ENCODE measurements around the gene LRRC40.
"Not testable (repeated sequence)": the region's sequence is repeated elsewhere in the genome, so short reads cannot be mapped to it uniquely, and the experiment has no call there.

LRRC40 gene

GRCh38 chr1:70205434-70206118 is at the start of gene LRRC40:
Gene LRRC40, minus strand, starts transcription at chr1:70205579. Its CDS starts 39 bp downstream, at chr1:70205540.
- peak; percentile 89 to 93 for DNase-seq

GRCh38 chr1:70248729-70249128 is 43.4 kb upstream of the LRRC40 start:
- no peak for DNase-seq

- no peak for DNase-seq
Measured at GRCh38 chr1:70247768-70248167, 42.4 kb upstream of the LRRC40 start.

GRCh38 chr1:70247122-70247521 is 41.7 kb upstream of the LRRC40 start:
- DNase-seq, result no peak

- DNase-seq, result no peak
Measured at GRCh38 chr1:70239940-70240339, 34.6 kb upstream of the LRRC40 start.

- no peak for DNase-seq
Measured at GRCh38 chr1:70234733-70235132, 29.4 kb upstream of the LRRC40 start.

GRCh38 chr1:70231475-70231874 is 26.1 kb upstream of the LRRC40 start:
- no peak for DNase-seq

- DNase-seq, result no peak
Measured at GRCh38 chr1:70228670-70229069, 23.3 kb upstream of the LRRC40 start.

- DNase-seq, result no peak
Measured at GRCh38 chr1:70227439-70227838, 22.1 kb upstream of the LRRC40 start.

GRCh38 chr1:70224954-70225353 is 19.6 kb upstream of the LRRC40 start:
- no peak for DNase-seq

- DNase-seq, result no peak
Measured at GRCh38 chr1:70222716-70223235, 17.4 kb upstream of the LRRC40 start.

- peak; percentile 88 to 94 for DNase-seq
Measured at GRCh38 chr1:70221238-70222121, 16.1 kb upstream of the LRRC40 start, which contains the start of gene SRSF11. Gene SRSF11, plus strand, starts transcription at chr1:70221380. Its CDS starts 257 bp downstream, at chr1:70221637.

GRCh38 chr1:70220517-70221237 is 15.3 kb upstream of the LRRC40 start:
- DNase-seq, result no peak

- no peak for DNase-seq
Measured at GRCh38 chr1:70220015-70220414, 14.6 kb upstream of the LRRC40 start.

- no peak for DNase-seq
Measured at GRCh38 chr1:70211541-70211940, 6.2 kb upstream of the LRRC40 start.

- no peak for DNase-seq
Measured at GRCh38 chr1:70210820-70211219, 5.4 kb upstream of the LRRC40 start.

- no peak for DNase-seq
Measured at GRCh38 chr1:70208292-70208691, 2.9 kb upstream of the LRRC40 start.

- DNase-seq, result no peak
Measured at GRCh38 chr1:70207492-70207891, 2.1 kb upstream of the LRRC40 start.

GRCh38 chr1:70206833-70207232 is 1.5 kb upstream of the LRRC40 start:
- not testable (repeated sequence) for DNase-seq

GRCh38 chr1:70205071-70205433 is 327 bp downstream of the LRRC40 start:
- no peak for DNase-seq

- no peak for DNase-seq
Measured at GRCh38 chr1:70204600-70204999, 779 bp downstream of the LRRC40 start.

GRCh38 chr1:70204139-70204538 is 1.2 kb downstream of the LRRC40 start:
- DNase-seq, result no peak

- no peak for DNase-seq
Measured at GRCh38 chr1:70202173-70202758, 3.1 kb downstream of the LRRC40 start.

Data from SHP77 (cell line).